K562 (cell line): ENCODE data around the gene PRDX2. TPM values are rescaled to one million over a fixed set of nuclear protein-coding genes. Genes with fewer than 3 reads are reported as not detected.
A peak's percentile ranks its signal among the peaks of the same experiment; 100 is the strongest.

Experiments
- CEBPG ChIP-seq, 3 experiments: fragments of 200-800 bp in 1 of 3; sonication (Bioruptor generic) in 1 of 3; sonication (generic) in 1 of 3; formaldehyde crosslinking in 1 of 3; IDR thresholded peaks in 2 of 3; conservative IDR thresholded peaks in 1 of 3; 2 replicates each; pipeline versions ENCODE4 v1.6.1 to v1.8.0; 2016 to 2022; ENCODE audit warnings: missing compliant biosample characterization in 2 of 3, missing genetic modification characterization in 2 of 3, mild to moderate bottlenecking in 1 of 3, missing genetic modification reagents in 1 of 3
- ERF ChIP-seq: fragments of 450-650 bp; formaldehyde crosslinking; IDR thresholded peaks from 2 replicates; pipeline ENCODE4 v1.4.0; 2020; ENCODE audit warnings: mild to moderate bottlenecking, mixed read lengths
- HLTF ChIP-seq: fragments of 450-650 bp; IDR thresholded peaks from 2 replicates; pipeline ENCODE4 v1.6.1; 2016
- L3MBTL2 ChIP-seq: fragments of 450-650 bp; IDR thresholded peaks from 2 replicates; pipeline ENCODE4 v1.6.1; 2016; ENCODE audit warnings: mild to moderate bottlenecking, moderate library complexity
- POLR2G ChIP-seq: fragments of 200-400 bp; formaldehyde crosslinking; IDR thresholded peaks from 2 replicates; pipeline ENCODE4 v1.6.1; 2017; ENCODE audit warnings: low read depth, mild to moderate bottlenecking, antibody characterized with exemption, low read length, moderate library complexity
- SPI1 ChIP-seq: IDR thresholded peaks from 2 replicates; pipeline ENCODE4 v1.6.1; 2011; ENCODE audit warnings: low read depth, low read length, control low read depth, borderline replicate concordance
- TBL1XR1 ChIP-seq, 2 experiments: IDR thresholded peaks; 2 replicates each; pipeline ENCODE4 v1.6.1; 2012; ENCODE audit warnings: improper control_type of control experiment in 2 of 2, low read length in 2 of 2, mild to moderate bottlenecking in 1 of 2
- ZBTB7A ChIP-seq: IDR thresholded peaks from 2 replicates; pipeline ENCODE4 v1.6.1; 2011; ENCODE audit warnings: low read depth, mild to moderate bottlenecking, low read length, moderate library complexity, borderline replicate concordance; ENCODE audit not compliant: control insufficient read depth
- ZFP36 ChIP-seq: fragments of 150-350 bp; IDR thresholded peaks from 2 replicates; pipeline ENCODE4 v1.6.1; 2018; ENCODE audit warnings: low read length, low read depth; ENCODE audit not compliant: partially characterized antibody
- polyA plus RNA-seq, 8 experiments: library from polyadenylated mRNA; depleted of rRNA in 4 of 8; stranded (reverse) in 5 of 8; unstranded in 3 of 8; fragments of >200 nt; fragmentation: Nextera tagmentation in 2 of 8; fragmentation: Illumina TruSeq in 1 of 8; extraction: Ambion mirVana in 2 of 8; extraction: Trizol in 1 of 8; gene quantifications; 2 replicates each; pipeline versions ENCODE4 v1.2.1 to v1.2.3, GENCODE V29; 2011 to 2014; ENCODE audit warnings: inconsistent platforms in 1 of 8, missing spikeins in 1 of 8
- total RNA-seq, 7 experiments: library from RNA; depleted of rRNA in 6 of 7; stranded (reverse); fragments of >200 nt in 6 of 7; fragmentation: Illumina TruSeq in 2 of 7; extraction: Trizol in 2 of 7; gene quantifications; 2 replicates each; pipeline versions ENCODE4 v1.2.1 to v1.2.3, GENCODE V29; 2011 to 2021; ENCODE audit warnings: low replicate concordance in 1 of 7
- TF ChIP-seq, protein P1 (sequence below): fragments of 250-450 bp; sonication (Bioruptor Pico); IDR thresholded peaks from 2 replicates; pipeline ENCODE4 v1.5.0; 2021

The PRDX2 gene
- total and polyA plus RNA-seq, 9 of the 15 experiments (the other 6 are each of a cell fraction or from before 2014, with no cell fraction given) = 206 to 1,183 (median 415) TPM

DNA sequence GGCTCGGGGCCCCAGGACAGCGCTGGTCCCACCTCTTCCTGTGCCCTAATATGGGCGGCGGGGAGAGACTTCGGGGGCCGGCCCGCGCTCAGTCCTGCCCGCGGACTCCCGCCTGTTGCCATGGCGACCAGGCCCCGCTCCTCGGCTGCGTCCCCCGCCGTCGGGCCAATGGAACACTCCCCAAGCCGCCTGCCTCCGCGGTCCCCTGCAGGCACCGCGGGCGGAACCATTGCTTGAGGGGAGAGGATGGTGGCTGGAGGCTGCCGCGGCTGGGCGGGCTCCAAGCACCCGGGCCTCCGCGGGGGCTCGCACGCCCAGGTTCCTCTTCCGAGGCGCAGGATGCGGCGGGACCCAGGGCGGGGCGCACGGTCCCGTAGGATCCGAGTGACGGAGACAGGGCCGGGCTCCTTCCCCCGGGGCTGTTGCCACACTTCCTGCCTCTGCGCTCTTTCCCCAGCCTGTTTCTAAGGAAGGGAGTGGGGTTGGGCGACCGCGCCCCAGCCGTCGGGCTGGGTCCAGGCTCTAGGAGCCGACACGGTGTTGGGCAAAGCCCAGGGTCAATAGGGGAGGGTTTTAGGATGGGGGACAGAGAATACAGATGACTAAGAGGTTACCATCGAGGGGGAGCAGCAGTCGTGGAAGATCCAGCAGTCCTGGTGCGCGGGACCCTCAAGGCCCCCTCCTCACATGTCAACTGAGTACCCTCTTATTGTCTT is 11.5 kb downstream of the PRDX2 start (continued):
- peak; percentile 85 for TF ChIP-seq ZBTB7A
- peak; percentile 85 for TF ChIP-seq POLR2G
- 0 out of 2 replicates have a peak, but pooled peaks have one; percentile 7 for TF ChIP-seq ERF (CRISPR knock-in tag)
- TF ChIP-seq, protein P1, sequence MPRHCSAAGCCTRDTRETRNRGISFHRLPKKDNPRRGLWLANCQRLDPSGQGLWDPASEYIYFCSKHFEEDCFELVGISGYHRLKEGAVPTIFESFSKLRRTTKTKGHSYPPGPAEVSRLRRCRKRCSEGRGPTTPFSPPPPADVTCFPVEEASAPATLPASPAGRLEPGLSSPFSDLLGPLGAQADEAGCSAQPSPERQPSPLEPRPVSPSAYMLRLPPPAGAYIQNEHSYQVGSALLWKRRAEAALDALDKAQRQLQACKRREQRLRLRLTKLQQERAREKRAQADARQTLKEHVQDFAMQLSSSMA (CRISPR knock-in tag) = peak; percentile 90
- peak; percentile 82 for TF ChIP-seq CEBPG (CRISPR knock-in tag; IDR thresholded peaks at IDR 0.05)
- peak in 1 of 2 experiments; percentile 91; a peak in 3 of 4 replicates for TF ChIP-seq CEBPG (tag; conservative IDR thresholded peaks at IDR 0.05 in 1 of 2, IDR thresholded peaks at IDR 0.05 in 1 of 2)
- 0 out of 2 replicates have a peak, but pooled peaks have one; percentile 32 for TF ChIP-seq SPI1
- TF ChIP-seq L3MBTL2 = peak; percentile 76
- TF ChIP-seq ZFP36 = peak; percentile 80
- no peak for TF ChIP-seq HLTF
- 0 out of 4 replicates have a peak, but pooled peaks of 1 of the 2 experiments have one; percentile 31 for TF ChIP-seq TBL1XR1 (IDR thresholded peaks at IDR 0.05; ENCODE audit: low read length in 2 of 2)
